Hepatocyte (in vitro differentiated cells): ENCODE results near the gene GPX4.

Experiments used
- CTCF ChIP-seq: fragments of 200-600 bp; sonication (generic); IDR thresholded peaks from 2 replicates; pipeline ENCODE4 v1.5.1; 2016; ENCODE audit warnings: antibody characterized with exemption, mild to moderate bottlenecking; ENCODE audit not compliant: poor library complexity
- EZH2 ChIP-seq: fragments of 200-600 bp; sonication (generic); IDR thresholded peaks from 2 replicates; pipeline ENCODE4 v1.6.1; 2016; ENCODE audit warnings: antibody characterized with exemption, mild to moderate bottlenecking, borderline replicate concordance

GRCh38 chr19:1122972-1123363 is 19.2 kb downstream of the GPX4 start:
- TF ChIP-seq CTCF (no peak), EZH2 (no peak)
